NCI-H2029 treated with DMSO at 0.1 percent for 48 hours (cell line): ENCODE data around the gene MCOLN2.
A peak's percentile ranks its signal among the peaks of the same experiment; 100 is the strongest.

Source experiments
- DNase-seq: peaks from one replicate; lab custom pipeline; 2025; lab: John Stamatoyannopoulos, UW

The MCOLN2 gene

DNA sequence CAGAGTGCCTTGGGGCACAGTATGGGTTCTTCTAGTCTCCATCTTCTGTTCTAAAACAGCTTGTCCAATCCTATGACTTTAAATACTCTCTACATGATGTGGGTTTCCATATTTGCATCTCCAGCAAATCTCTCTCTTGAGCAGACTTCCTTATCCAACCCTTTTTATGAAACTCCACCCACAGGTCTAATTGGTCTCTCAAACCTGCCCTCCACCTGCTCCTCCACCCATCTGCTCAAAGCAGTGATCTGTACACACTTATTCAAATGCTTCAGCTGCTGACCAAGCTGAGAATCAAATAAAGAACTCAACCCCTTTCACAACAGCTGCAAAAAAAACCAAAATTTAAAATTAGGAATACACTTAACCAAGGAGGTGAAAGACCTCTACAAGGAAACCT is 11.5 kb downstream of the MCOLN2 start:
- DNase-seq = no peak

DNA sequence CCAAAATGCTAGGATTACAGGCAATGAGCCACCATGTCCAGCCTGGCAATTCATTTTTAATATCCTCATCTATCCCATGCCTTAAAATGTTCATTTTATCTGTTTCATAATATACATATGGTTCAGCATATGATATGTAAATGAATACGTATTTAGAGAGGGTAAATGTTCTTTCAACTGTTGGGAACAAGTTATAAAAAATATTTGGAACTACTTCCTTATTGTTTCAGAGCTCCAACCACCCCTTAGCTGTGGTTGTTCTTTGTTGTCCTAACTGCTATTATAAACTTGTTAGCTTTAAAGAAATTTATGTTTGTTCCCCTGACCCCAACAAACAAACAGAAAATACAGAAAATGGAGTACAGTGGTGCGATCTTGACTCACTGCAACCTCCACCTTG is 14.5 kb downstream of the MCOLN2 start:
- no peak for DNase-seq

DNA sequence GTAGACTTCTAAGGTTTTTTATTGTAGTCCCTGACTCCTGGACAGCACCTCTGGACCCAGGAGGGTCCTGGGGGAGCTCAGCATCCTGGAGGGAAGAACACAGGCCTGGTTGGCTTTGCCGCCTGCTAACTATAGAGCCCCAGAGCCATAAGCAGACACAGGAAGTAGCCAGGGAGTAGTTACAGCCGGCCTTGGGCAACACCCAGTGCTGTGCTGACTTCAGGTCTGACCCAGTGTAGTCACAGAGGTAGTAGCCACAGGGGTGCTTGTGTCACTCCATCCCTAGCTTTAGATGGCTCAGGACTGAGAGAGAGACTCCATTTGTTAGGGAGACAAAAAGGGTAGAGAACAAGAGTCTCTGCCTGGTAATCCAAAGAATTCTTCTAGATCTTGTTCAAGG is 21.9 kb downstream of the MCOLN2 start:
- no peak for DNase-seq

DNA sequence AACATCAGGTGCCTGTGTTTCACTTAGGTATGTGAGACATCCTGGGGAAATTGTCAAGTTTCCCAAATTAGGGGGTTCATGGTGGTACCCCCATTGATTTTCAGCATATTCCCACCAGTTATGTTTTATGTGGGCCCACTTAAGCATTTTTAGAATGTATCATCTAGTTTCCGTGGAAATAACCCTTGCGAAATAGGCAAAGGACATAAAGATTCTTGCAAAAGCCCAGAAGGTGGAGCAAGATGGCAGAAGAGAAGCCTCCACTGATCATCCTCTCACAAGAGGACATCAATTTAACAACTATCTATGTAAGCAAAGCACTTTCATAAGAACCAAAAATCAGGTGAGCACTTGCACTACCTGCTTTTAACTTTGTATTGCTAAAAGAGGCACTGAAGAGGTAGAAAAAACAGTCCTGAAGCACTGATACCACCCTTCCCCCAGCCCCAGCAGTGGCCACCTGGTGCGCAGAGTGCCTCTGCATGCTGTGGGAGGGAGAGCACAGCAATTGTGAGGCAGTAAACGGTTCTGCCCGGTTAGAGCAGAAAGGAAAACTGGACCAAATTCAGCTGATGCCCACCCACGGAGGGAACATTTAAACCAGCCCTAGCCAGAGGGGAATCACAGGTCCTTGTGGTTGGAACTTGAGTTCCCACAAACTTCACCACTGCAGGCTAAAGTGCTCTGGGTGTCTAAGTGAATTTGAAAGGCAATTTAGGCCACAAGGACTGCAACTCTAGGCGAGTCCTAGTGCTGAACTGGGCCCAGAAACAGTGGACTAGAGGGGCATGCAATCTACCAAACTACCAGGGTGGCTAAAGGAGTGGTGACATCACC is 23.2 kb downstream of the MCOLN2 start:
- no peak for DNase-seq

DNA sequence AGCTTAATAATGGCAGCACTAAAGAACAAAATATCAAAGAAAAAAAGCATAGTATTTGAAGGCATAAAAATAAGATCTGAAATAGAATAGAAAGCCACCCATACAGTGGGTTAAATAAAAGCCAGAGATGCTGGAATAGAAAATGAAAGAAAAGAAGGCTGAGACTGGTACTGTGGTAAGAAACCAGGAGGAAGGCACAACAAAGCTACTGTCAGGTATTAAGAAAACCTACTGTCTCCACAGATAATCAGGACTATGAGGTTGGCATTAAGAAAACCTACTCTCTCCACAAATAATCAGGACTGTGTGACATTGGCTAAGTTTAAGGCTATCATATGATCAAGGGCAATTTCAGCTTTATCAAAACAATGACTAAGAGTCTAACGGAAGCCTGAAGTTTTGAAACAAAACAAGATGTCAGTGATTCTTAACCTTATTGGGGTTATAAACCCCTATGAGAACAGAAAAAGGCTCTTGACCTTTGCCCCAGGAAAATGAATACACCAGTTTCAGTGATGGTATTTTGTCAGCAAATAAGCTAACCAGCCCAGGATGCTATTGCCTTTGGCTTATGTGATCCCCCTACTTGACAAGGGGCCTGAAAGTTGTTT is 24.4 kb downstream of the MCOLN2 start:
- no peak for DNase-seq

DNA sequence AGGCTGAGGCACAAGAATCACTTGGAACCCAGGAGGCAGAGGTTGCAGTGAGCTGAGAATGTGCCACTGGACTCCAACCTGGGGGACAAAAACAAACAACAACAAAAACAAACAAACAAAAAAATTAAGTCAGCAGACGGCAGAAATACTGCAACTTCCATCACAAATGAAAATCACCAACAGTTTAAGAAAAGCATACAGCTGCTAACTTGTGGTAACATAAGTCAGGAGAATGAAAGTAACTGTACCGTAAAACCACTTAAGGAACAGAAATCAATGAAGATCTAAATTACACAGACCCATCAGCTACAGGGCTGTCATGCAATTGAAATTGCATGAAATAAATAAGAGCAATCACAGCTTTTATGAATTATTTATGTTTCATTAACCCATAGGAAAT is 25.0 kb downstream of the MCOLN2 start:
- no peak for DNase-seq

DNA sequence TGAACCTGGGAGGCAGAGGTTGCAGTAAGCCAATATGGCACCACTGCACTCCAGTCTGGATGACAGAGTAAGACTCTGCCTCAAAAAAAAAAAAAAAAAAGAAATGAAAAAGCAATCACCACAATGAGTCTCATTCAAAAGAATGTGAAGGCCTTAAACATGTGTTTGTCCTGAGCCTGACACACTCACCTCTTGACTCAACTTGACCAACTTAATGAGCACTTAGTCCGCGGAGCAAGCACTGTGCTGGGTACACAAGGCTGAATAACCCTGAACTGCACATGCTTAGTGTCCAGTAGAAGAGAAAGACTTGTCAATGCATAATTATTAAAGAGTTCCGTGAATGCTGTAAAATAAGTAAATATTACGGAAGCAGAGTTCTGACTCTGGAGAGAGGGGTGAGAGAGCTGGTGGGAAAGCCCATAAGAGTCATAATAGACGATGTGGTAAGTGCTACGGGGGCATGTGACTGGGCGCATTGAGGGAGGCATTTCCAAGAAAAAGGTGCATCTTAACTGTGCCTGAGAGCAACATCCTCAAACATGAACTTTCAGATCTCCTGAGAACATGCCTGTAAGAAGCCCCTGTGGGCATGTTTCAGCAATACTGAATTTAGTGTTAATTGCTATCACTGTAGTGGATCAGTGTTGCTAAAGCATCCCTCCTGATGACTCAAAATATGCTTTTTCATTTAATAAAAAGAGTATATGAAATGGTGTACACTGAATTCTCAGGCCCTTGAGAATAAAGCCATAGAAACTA is 27.2 kb downstream of the MCOLN2 start:
- no peak for DNase-seq

DNA sequence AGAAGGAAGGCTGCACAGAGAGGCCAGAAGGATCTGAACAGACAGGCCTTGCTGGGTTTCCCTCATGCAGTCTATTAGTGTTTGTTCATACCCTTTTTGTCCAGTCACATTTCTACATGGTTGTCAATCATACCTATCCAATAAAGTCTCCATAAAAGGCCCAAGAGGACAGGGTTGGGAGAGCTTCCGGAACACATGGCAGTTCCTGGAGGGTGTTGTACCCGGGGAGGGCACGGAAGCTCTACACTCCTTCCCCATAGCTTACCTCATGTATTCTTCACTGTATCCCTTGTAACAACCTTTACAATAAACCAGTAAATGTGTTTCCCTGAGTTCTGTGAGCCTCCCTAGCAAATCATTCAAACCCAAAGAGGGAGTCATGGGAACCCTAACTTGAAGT is 28.0 kb downstream of the MCOLN2 start:
- no peak for DNase-seq

DNA sequence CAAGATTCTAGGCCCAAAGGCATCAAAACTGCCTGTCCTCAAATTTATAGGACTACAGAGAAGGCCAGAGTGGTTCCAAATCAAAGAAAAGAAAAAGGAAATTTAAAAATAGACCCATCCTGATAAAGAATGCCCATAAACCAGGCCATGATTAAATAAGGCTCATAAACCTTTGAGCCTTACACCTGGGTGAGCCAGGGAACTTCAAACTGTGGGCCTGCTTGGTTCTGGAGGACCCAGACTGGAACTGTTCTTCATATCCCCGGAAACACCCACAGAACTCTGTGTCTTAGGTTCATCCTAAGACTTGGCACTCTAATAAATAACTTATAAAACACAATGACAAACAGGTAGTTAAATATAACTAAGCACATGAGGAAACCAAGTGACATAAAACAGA is 28.8 kb downstream of the MCOLN2 start:
- no peak for DNase-seq

DNA sequence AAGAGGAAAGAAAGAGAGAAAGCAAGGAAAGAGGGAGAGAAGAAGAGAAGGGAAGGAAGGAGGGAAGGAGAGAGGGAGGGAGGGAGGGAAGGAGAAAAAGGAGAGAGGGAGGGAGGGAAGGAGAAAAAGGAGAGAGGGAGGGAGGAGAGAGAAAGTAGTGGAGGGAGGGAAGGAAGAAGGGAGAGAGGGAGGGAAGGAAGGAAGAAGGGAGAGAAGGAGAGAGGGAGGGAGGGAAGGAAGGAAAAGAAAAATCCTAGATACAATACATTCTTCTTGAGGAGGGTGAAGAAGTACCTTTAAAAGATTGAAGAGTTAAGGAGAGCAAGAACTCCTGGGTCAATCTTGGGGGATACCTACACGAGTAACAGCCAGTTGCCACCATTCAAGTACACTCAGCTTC is 29.2 kb downstream of the MCOLN2 start:
- no peak for DNase-seq

DNA sequence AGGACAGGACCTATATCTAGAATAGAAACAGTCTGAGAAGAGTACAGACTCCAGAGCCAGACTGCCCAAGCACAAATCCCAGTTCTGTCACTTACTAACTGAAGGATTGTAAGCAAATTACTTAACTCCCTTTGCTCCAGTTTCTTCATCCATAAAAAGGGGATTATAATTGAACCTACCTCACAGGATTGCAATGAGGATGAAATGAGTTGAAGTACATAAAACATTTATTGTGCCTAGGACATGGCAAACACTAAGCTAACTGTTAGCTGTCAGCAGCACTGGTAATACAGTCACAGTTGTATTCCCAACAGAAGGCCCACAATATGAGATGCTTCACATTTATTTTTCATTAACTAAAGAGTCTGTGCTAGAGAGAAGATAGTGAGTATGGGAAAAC is 33.9 kb downstream of the MCOLN2 start:
- no peak for DNase-seq

DNA sequence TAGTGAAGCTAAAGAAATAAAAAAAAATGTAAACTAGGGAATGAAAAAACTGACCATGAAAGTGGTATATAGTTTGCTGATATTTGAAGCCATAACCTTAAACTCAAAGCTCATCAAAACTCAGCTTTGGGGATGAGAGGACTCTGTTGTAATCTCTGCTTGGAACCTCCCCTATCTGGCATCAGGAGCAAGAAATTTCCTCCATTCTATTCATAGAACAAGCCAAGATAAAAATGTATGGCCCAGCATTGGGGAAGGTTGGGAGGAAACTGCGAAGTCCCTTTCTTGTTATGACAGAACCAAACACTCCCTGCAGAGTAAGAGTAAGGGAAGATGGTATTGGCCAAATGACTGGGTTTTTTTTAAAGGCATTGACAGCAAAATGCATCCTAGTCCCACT is 35.6 kb downstream of the MCOLN2 start:
- DNase-seq = no peak

DNA sequence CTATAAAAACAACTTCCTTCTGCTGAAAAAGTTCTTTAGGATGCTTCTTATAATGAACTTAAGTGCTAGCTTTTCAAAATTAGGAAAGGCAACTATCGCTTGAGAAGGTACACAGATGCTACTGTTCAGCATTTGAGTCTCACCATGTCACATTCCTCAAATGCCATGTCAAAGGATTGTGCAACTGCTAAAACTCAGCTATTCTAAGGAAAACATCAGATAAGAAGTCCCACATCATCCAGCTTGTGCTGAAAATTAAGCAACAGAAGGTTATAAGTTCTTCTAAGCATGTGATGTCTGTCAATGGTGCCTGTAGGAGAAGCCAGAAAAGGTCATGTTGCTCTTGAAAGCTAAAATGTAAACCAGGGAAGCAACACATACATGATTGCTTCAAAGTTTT is 36.5 kb downstream of the MCOLN2 start:
- no peak for DNase-seq

DNA sequence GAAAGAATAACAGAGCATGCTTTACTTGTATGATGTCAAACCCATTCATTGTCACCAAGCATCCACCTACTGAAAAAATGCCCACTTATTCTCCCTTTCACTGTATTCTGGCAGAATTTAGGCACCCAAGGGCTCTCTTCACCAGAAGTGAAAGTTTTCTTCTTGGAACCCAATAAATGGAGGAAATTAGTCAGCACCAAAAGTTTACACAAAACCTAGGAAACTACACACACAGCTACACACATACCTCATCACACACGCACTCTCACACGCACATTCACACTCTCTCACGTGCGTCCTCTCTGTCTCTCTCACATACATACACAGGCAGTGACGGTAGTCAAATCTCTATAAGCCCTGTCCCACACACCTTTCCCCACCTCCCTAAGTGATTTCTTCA is 37.6 kb downstream of the MCOLN2 start:
- DNase-seq = no peak

DNA sequence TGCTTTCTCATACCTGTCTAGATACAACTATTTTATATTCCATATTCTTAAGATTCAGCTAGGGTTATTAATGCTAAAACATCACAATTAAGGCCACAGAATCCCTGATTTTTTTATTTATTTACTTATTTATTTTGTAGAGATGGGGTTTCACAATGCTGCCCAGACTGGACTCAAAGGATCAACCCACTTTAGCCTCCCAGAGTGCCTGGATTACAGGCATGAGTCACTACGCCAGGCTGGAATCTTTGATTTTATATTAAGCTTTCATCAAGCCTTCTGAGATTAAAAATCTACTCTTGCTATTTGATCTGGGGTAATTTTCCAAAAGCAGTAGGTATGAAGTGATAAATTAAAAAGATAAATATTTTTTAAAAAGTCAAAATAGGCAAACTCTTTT is 38.9 kb downstream of the MCOLN2 start:
- DNase-seq = no peak

DNA sequence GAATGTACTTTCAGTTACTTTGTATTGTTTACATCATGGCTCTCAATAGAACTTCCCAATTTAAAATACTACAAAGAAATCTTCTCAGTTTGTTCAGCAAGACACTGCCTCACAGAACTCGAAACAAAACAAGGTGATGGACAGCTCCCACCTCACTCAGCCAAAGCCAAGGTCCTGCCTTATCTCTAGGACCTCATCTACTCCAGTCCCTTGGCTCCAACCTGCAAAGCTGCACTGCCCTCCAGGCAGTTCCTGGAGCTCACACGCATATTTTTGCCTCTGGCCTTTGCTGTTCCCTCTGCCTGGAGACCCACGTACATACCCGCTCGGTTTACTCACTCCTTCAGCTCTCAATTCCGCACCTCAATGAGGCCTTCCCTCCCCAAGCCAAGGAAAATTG is 40.3 kb downstream of the MCOLN2 start:
- DNase-seq = no peak

DNA sequence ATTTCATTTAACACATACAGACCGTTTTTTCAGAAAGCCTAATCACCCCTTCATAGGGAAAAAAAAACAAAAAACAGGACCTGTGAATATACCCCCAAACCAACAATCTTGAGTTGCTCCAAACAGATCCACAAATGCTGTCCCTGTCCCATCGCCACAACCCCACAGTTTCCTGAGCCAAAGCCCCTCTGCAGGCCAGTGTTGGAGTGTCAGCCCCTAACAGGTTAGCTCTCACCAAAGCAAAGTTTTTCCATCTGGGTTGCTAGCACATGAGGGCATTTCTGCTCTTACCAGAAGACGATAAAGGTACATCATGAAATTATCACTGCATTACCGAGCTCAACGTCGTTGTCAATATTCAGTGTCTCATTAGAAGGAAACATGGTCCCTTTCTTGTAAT is 40.8 kb downstream of the MCOLN2 start:
- DNase-seq = no peak

DNA sequence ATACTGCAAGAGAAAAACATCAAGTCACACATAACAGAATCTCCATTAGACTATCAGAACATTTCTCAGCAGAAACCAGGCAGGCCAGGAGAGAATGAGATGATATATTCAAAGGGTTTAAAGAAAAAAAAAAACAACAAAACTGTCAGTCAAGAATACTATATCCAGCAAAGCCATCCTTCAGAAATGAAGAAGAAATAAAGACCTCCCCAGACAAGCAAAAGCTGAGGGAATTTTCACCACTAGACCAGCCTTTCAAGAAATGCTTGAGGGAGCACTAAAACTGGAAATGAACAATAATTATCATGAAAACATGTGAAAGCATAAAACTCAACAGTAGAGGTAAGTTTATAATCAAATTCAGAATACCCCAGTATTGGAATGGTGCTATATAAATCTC is 47.2 kb downstream of the MCOLN2 start:
- no peak for DNase-seq

DNA sequence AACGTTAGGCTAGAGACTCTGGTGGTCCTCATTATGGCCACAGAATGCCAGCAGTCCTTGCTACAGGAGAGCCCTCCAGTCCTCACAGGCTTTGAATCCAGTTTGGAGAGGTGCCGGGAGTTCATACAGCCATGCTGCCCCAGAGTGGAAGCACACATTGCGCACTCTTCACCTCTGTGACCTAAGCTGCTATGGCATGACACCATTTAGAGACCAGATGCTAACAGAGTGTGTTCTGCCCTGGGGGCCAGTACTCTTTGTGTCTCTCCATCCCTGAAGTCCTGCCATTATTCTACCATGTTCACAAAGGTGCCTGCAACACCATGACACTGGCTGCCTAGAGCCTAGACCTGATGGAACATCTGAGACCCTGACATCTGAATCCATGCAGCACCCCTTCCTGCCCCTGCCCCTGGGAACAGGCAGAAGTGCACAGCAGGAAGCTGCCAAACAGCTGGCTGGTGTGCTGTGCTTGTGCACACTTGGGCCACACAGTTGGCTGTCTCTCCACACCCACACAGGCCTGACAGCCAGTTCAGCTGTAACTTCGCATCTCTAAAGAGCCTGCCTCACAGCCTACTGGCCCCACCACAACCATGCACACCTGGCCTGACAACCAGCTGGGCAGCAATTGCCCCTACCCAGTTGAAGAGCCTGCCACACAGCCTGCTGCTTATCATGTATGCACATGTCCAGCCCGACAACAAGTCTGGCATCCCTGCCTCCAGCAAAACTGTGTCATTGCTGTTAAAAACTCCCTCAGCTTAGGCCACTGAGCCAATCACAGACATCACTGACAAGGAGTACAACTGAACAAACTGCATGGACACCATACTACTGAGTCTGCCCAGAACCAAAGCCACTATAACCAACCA is 49.1 kb downstream of the MCOLN2 start:
- no peak for DNase-seq

DNA sequence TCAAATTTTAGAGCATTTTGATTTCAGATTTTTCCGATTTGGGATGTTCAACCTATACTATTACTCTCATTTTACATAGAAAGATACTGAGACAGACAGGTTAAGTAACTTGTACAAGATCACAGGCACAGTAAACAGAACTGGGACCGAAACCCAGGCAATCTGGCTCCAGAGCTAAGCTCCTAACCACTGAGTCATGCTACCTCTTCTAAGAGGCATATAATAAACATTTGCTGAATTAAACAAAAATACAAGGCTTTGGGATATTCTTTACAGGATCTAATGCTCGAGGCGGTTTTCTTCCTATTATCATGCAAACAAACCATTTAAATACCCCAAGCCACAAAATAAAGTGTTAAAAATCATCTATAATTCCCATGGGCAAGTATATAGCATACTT is 50.3 kb downstream of the MCOLN2 start:
- no peak for DNase-seq

DNA sequence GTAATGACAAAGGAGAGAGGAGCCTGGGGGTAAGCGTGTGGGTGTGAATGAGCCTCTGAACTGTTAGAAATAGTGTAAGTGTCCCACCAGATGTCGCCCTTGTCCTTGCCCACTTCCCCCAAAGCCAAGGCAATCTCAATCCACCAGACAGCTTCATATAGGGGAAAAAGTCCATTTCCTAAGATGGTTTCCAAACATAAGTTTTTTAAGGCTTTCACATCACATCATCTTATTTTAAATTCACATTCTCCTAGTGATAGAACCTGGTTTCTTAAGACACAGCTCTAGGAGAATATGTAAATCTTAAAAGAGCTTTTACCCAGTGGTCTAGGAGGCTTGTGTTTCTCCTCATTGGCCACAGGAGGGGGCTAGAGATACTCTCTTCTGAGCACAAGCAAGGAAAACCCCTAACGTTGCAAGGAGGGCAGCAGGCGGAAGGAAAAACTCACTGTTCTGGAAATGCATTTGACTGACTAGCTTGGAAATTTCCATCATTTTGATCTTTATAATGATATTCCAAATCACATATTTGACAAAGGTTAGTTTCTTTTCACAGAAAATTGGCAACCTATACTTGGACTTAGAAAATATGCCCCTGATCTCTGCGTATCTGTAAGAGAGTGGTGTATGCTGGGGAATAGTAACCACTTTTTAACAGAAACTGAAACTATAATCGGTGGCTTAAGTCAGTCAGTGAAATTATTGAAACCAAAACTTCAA is 52.0 kb downstream of the MCOLN2 start:
- peak; percentile 97 for DNase-seq

DNA sequence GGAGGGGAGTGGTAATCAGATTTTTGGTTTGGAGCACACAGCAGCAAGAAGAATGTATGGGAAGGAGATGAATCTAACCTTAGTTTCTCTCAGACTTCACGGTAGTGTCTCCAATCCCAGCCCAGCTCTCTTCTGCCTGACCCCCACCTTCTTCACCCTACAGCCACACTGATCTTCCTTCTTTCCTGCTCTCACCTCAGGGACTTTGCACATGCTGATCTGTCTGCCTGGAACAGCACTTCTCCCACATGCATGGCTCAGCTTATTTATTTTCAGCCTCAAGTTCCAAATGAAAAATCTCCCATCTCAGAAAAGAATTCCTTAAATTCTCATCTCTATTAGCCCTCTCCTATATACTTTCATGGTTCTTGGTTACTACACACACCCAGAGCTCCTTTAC is 55.1 kb downstream of the MCOLN2 start:
- DNase-seq = no peak
